K562 (cell line): ENCODE measurements around the gene CACNA2D4. TPM values are rescaled to one million over a fixed set of nuclear protein-coding genes. Genes with fewer than 3 reads are reported as not detected.

Experiments used
- ATAC-seq: fragments of 200-7000 bp; cut with Tn5 transposase; 3 replicates; pipeline ENCODE4 v1.9.1; 2020; ENCODE audit warnings: moderate library complexity
- BruUV-seq: library from RNA; stranded (reverse); fragments of 400-500 nt; replicated peaks from 2 replicates; lab custom pipeline; 2021; lab: Mats Ljungman, UMichigan
- CTCF ChIA-PET: fragments of 300-600 bp; formaldehyde crosslinking; extraction: SDS; loops from one replicate; lab custom pipeline; 2021; ENCODE audit warnings: low intra/inter-chr PET ratio; lab: Yijun Ruan, JAX
- POLR2A ChIA-PET: fragments of 300-600, 350-650 bp; sonication (Branson Sonifier 250); formaldehyde crosslinking; extraction: SDS; loops from one replicate; lab custom pipeline; 2021; ENCODE audit warnings: antibody characterized with exemption, inconsistent platforms; lab: Yijun Ruan, JAX
- DNase-seq, 4 experiments: peaks; one replicate each; pipeline versions ENCODE4 v3.0.0 to v3.0.0-alpha.2; 2011 to 2018; ENCODE audit warnings: low spot score in 3 of 4, mixed read lengths in 3 of 4; ENCODE audit errors: extremely low read depth in 1 of 4
- FAIRE-seq: peaks from 2 replicates; lab custom pipeline; 2011; peaks lifted over from hg19 to GRCh38; lab: Jason Lieb, UNC
- H2AFZ ChIP-seq: 2 replicates; pipeline ENCODE4 v1.6.0; 2011; ENCODE audit warnings: low read depth, low read length, control low read depth, inconsistent platforms
- H3K27ac ChIP-seq: fragments of 200-600 bp; 3 replicates; pipeline ENCODE4 v1.8.0; 2011; ENCODE audit warnings: low read depth, mild to moderate bottlenecking, control low read depth, inconsistent platforms, low read length, moderate library complexity, mixed read lengths; ENCODE audit errors: extremely low read depth
- H3K27me3 ChIP-seq, 2 experiments: fragments of 300-600 bp in 1 of 2; 2 replicates in 1 of 2; 3 replicates in 1 of 2; pipeline versions ENCODE4 v1.6.0 to v1.8.0; 2011; ENCODE audit warnings: inconsistent platforms in 2 of 2, low read length in 2 of 2, mild to moderate bottlenecking in 1 of 2, mixed read lengths in 1 of 2, moderate library complexity in 1 of 2; ENCODE audit not compliant: control insufficient read depth in 2 of 2, insufficient read depth in 2 of 2
- H3K36me3 ChIP-seq: fragments of 300-600 bp; 3 replicates; pipeline ENCODE4 v1.8.0; 2011; ENCODE audit warnings: mild to moderate bottlenecking, low read length, inconsistent platforms; ENCODE audit not compliant: control insufficient read depth, insufficient read depth
- H3K4me1 ChIP-seq, 2 experiments: fragments of 200-600 bp in 1 of 2; replicated peaks in 1 of 2; 2 replicates in 1 of 2; 3 replicates in 1 of 2; pipeline versions ENCODE4 v1.5.1 to v1.8.0; 2011; ENCODE audit warnings: inconsistent platforms in 2 of 2, low read length in 2 of 2, mild to moderate bottlenecking in 1 of 2, mixed read lengths in 1 of 2, moderate library complexity in 1 of 2; ENCODE audit not compliant: control insufficient read depth in 2 of 2, insufficient read depth in 2 of 2
- H3K4me2 ChIP-seq: 2 replicates; pipeline ENCODE4 v1.6.1; 2011; ENCODE audit warnings: low read length, control low read depth, inconsistent platforms, mixed read lengths; ENCODE audit not compliant: insufficient read depth
- H3K4me3 ChIP-seq: fragments of 200-600 bp; sonication (generic), shearing (Covaris generic); 2 replicates; pipeline ENCODE4 v1.5.1; 2016; ENCODE audit warnings: control low read depth, inconsistent platforms
- H3K79me2 ChIP-seq: fragments of 200-600 bp; 3 replicates; pipeline ENCODE4 v1.8.0; 2011; ENCODE audit warnings: low read length, inconsistent platforms; ENCODE audit not compliant: control insufficient read depth, insufficient read depth
- H3K9ac ChIP-seq, 2 experiments: 2 replicates each; pipeline versions ENCODE4 v1.6.0 to v1.6.1; 2011; ENCODE audit warnings: low read depth in 2 of 2, low read length in 2 of 2, control low read depth in 1 of 2, inconsistent platforms in 1 of 2, mild to moderate bottlenecking in 1 of 2, mixed read lengths in 1 of 2; ENCODE audit not compliant: insufficient read depth in 1 of 2
- H3K9me1 ChIP-seq: one replicate; pipeline ENCODE4 v1.6.0; 2011; ENCODE audit warnings: inconsistent platforms, mild to moderate bottlenecking, low read length, moderate library complexity; ENCODE audit not compliant: control insufficient read depth, insufficient read depth
- H3K9me3 ChIP-seq: replicated peaks from 2 replicates; pipeline ENCODE4 v1.5.1; 2011; ENCODE audit warnings: low read depth, low read length, inconsistent platforms; ENCODE audit not compliant: control insufficient read depth, insufficient read depth
- H4K20me1 ChIP-seq: replicated peaks from 2 replicates; pipeline ENCODE4 v1.6.1; 2011; ENCODE audit warnings: low read length, inconsistent platforms, mixed read lengths; ENCODE audit not compliant: control insufficient read depth, insufficient read depth
- ETV5 ChIP-seq: sonication (generic); formaldehyde crosslinking; IDR thresholded peaks from 2 replicates; pipeline ENCODE4 v1.4.0; 2020; ENCODE audit warnings: low read depth, mild to moderate bottlenecking, missing genetic modification reagents
- GATA2 ChIP-seq: sonication (generic); formaldehyde crosslinking; IDR thresholded peaks from 2 replicates; pipeline ENCODE4 v1.4.0; 2020; ENCODE audit warnings: mild to moderate bottlenecking, missing genetic modification reagents
- PTTG1 ChIP-seq: fragments of 450-650 bp; IDR thresholded peaks from 2 replicates; pipeline ENCODE4 v1.6.1; 2016; ENCODE audit warnings: low read depth, mild to moderate bottlenecking, missing genetic modification characterization, missing compliant biosample characterization
- RFX1 ChIP-seq: fragments of 450-650 bp; IDR thresholded peaks from 2 replicates; pipeline ENCODE4 v1.6.1; 2016; ENCODE audit warnings: mild to moderate bottlenecking, moderate library complexity
- SREBF2 ChIP-seq: sonication (generic); formaldehyde crosslinking; IDR thresholded peaks from 2 replicates; pipeline ENCODE4 v1.4.0; 2020; ENCODE audit warnings: mild to moderate bottlenecking, missing genetic modification reagents
- ZNF197 ChIP-seq: fragments of 200-800 bp; sonication (Bioruptor generic); IDR thresholded peaks from 2 replicates; pipeline ENCODE4 v1.6.1; 2016; ENCODE audit warnings: low read depth, missing genetic modification characterization, missing compliant biosample characterization
- ZNF436 ChIP-seq: fragments of 250-450, 450-650 bp; sonication (Bioruptor Pico); formaldehyde crosslinking; IDR thresholded peaks from 2 replicates; pipeline ENCODE4 v1.7.0; 2020; ENCODE audit warnings: mild to moderate bottlenecking
- ZNF507 ChIP-seq: conservative IDR thresholded peaks from 2 replicates; pipeline ENCODE4 v1.6.1; 2017; ENCODE audit warnings: missing genetic modification characterization, missing compliant biosample characterization
- WGBS: fragments of 100-300 bp; shearing (Covaris generic); methylation state at CpG from one replicate; pipeline ENCODE4 v1.1.6; 2016; ENCODE audit warnings: low coverage, mixed read lengths; ENCODE audit not compliant: insufficient coverage; ENCODE audit errors: missing lambda C conversion rate; 5-methylcytosine and 5-hydroxymethylcytosine counted together
- in situ Hi-C: fragments of 300-500 bp; cut with MboI; formaldehyde crosslinking; loops from 4 replicates; pipeline ENCODE4 v1.15.0; 2018; ENCODE audit warnings: inconsistent platforms, mixed read lengths
- intact Hi-C: fragments of 100-400 bp; cut with micrococcal nuclease; formaldehyde crosslinking; loops from 2 replicates; pipeline ENCODE4 v1.14.2; 2022
- polyA plus RNA-seq, 8 experiments: library from polyadenylated mRNA; depleted of rRNA in 4 of 8; stranded (reverse) in 5 of 8; unstranded in 3 of 8; fragments of >200 nt; fragmentation: Nextera tagmentation in 2 of 8; fragmentation: Illumina TruSeq in 1 of 8; extraction: Ambion mirVana in 2 of 8; extraction: Trizol in 1 of 8; gene quantifications; 2 replicates each; pipeline versions ENCODE4 v1.2.1 to v1.2.3, GENCODE V29; 2011 to 2014; ENCODE audit warnings: inconsistent platforms in 1 of 8, missing spikeins in 1 of 8
- total RNA-seq, 7 experiments: library from RNA; depleted of rRNA in 6 of 7; stranded (reverse); fragments of >200 nt in 6 of 7; fragmentation: Illumina TruSeq in 2 of 7; extraction: Trizol in 2 of 7; gene quantifications; 2 replicates each; pipeline versions ENCODE4 v1.2.1 to v1.2.3, GENCODE V29; 2011 to 2021; ENCODE audit warnings: low replicate concordance in 1 of 7
- TF ChIP-seq, protein P1 (sequence below), 2 experiments: fragments of 450-650 bp in 1 of 2; sonication (generic) in 1 of 2; formaldehyde crosslinking in 1 of 2; IDR thresholded peaks in 1 of 2; conservative IDR thresholded peaks in 1 of 2; 2 replicates each; pipeline versions ENCODE4 v1.6.1 to v1.8.1; 2016 to 2023; ENCODE audit warnings: mild to moderate bottlenecking in 2 of 2, moderate library complexity in 2 of 2, inconsistent platforms in 1 of 2, missing genetic modification reagents in 1 of 2
- TF ChIP-seq, protein P2 (sequence below): sonication (generic); formaldehyde crosslinking; IDR thresholded peaks from 2 replicates; pipeline ENCODE4 v1.8.0; 2022; ENCODE audit warnings: missing genetic modification reagents, mild to moderate bottlenecking, moderate library complexity, borderline replicate concordance

Gene CACNA2D4
- total and polyA plus RNA-seq, 9 of the 15 experiments (the other 6 are each of a cell fraction or from before 2014, with no cell fraction given), result 0.04 to 0.69 (median 0.40) TPM; not detected in 3

GRCh38 chr12:1837541-1838204, 80.8 kb downstream of the CACNA2D4 start:
- Histone ChIP-seq H3K9me3 (no peaks in the 10 kb centered on the region), H3K36me3 (no peaks in the 10 kb centered on the region), H3K9me1 (no peaks in the 10 kb centered on the region), H3K4me2 (no peak overlapping the region), H3K4me1 (peaks cover 0 to 11% of the 10 kb centered on the region in 2 experiments; a peak in 1 of 5 replicates), H2AFZ (no peak overlapping the region), H3K79me2 (no peaks in the 10 kb centered on the region), H3K27me3 (peaks cover 34 to 89% of the 10 kb centered on the region in 2 experiments), H3K27ac (no peak overlapping the region), H4K20me1 (no peaks in the 10 kb centered on the region), H3K9ac (no peak overlapping the region), H3K4me3 (no peak overlapping the region)
- ChIA-PET CTCF (no interaction called here), POLR2A (no interaction called here)
- TF ChIP-seq PTTG1 (no peak), ZNF507 (tag) (no peak)
- DNase-seq (no peak), ATAC-seq (no peak), FAIRE-seq (no peak)
- intact Hi-C loops, result no loop called here
- in situ Hi-C loops, result no loop called here
- BruUV-seq, result no TSS peak
- 4% methylated on average over 10 of the region's 12 CpGs for WGBS

GRCh38 chr12:1836854-1837421, 81.5 kb downstream of the CACNA2D4 start:
- no peaks in the 10 kb centered on the region for H3K36me3 ChIP-seq
- H3K9ac ChIP-seq, result no peak overlapping the region
- no peak overlapping the region for H2AFZ ChIP-seq
- POLR2A ChIA-PET, result no interaction called here
- no peaks in the 10 kb centered on the region for H3K9me1 ChIP-seq
- no peaks in the 10 kb centered on the region for H3K79me2 ChIP-seq
- ATAC-seq, result no peak
- H3K4me1 ChIP-seq, result peaks cover 0 to 8% of the 10 kb centered on the region in 2 experiments; a peak in 1 of 5 replicates
- H4K20me1 ChIP-seq, result no peaks in the 10 kb centered on the region
- CTCF ChIA-PET, result no interaction called here
- FAIRE-seq, result no peak
- no peak overlapping the region for H3K4me3 ChIP-seq
- H3K4me2 ChIP-seq, result no peak overlapping the region
- H3K27me3 ChIP-seq, result peaks cover 33 to 84% of the 10 kb centered on the region in 2 experiments
- no peaks in the 10 kb centered on the region for H3K9me3 ChIP-seq
- intact Hi-C loops, result no loop called here
- under 1% methylated on average over 15 of the region's 22 CpGs for WGBS
- no TSS peak for BruUV-seq
- H3K27ac ChIP-seq, result no peak overlapping the region
- in situ Hi-C loops, result no loop called here
- no peak for DNase-seq
- TF ChIP-seq, protein P1, sequence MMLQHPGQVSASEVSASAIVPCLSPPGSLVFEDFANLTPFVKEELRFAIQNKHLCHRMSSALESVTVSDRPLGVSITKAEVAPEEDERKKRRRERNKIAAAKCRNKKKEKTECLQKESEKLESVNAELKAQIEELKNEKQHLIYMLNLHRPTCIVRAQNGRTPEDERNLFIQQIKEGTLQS (IDR thresholded peaks at IDR 0.05), result no peak
- TF ChIP-seq, protein P1 (CRISPR knock-in tag; conservative IDR thresholded peaks at IDR 0.05), result no peak
- TF ChIP-seq ETV5 (CRISPR knock-in tag) (no peak), ZNF436 (CRISPR knock-in tag) (no peak), ZNF197 (CRISPR knock-in tag) (no peak), GATA2 (CRISPR knock-in tag) (no peak), RFX1 (no peak), SREBF2 (CRISPR knock-in tag) (no peak)
- TF ChIP-seq, protein P2, sequence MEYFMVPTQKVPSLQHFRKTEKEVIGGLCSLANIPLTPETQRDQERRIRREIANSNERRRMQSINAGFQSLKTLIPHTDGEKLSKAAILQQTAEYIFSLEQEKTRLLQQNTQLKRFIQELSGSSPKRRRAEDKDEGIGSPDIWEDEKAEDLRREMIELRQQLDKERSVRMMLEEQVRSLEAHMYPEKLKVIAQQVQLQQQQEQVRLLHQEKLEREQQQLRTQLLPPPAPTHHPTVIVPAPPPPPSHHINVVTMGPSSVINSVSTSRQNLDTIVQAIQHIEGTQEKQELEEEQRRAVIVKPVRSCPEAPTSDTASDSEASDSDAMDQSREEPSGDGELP (CRISPR knock-in tag), result no peak
